Upper lobe of left lung (tissue), 4 donors: ENCODE measurements around the gene HSD11B2.

Experiments
- POLR2A ChIP-seq, 4 donors: fragments of 450-650 bp; IDR thresholded peaks; one replicate each; pipeline ENCODE4 v1.5.1; 2016 to 2017; ENCODE audit warnings: antibody characterized with exemption in 4 of 4, mild to moderate bottlenecking in 2 of 4
- TF ChIP-seq, protein P1 (sequence below), 6 experiments: fragments of 450-650 bp in 4 of 6; fragments of 200-600 bp in 2 of 6; sonication (generic) in 2 of 6; IDR thresholded peaks; one replicate each; pipeline ENCODE4 v1.5.1; 2016 to 2019; ENCODE audit warnings: antibody characterized with exemption in 6 of 6

DNA sequence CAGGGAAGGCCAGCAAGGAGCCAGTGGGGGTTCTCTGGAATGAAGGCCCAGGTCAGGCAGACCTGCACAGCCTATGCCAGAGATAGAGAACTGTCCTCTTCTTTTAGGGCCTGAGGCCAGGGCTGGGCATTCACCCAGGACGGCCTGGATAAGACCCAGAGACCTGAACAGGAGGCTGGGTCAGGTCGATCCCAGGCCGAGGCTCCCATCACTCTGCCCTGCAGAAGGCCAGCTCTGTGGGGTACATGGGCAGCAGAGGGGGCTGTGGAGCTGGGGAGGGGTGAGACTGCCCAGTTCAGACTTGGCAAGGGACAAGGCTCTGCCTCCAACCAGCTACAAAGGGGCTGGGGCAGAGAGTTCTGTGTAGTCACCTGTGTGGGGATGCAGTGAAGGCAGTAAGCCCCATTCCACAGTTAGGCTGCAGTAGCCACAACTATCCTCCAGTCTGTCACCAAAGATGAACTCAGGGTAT, 14.6 kb downstream of the HSD11B2 start:
- TF ChIP-seq POLR2A (IDR thresholded peaks at IDR 0.05): no peak
- TF ChIP-seq, protein P1, sequence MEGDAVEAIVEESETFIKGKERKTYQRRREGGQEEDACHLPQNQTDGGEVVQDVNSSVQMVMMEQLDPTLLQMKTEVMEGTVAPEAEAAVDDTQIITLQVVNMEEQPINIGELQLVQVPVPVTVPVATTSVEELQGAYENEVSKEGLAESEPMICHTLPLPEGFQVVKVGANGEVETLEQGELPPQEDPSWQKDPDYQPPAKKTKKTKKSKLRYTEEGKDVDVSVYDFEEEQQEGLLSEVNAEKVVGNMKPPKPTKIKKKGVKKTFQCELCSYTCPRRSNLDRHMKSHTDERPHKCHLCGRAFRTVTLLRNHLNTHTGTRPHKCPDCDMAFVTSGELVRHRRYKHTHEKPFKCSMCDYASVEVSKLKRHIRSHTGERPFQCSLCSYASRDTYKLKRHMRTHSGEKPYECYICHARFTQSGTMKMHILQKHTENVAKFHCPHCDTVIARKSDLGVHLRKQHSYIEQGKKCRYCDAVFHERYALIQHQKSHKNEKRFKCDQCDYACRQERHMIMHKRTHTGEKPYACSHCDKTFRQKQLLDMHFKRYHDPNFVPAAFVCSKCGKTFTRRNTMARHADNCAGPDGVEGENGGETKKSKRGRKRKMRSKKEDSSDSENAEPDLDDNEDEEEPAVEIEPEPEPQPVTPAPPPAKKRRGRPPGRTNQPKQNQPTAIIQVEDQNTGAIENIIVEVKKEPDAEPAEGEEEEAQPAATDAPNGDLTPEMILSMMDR (IDR thresholded peaks at IDR 0.05): no peak
